VCaP (cell line): Measurements from ENCODE around the gene THUMPD3.
A peak's percentile ranks its signal among the peaks of the same experiment; 100 is the strongest.

Experiments used
- H3K27ac ChIP-seq: fragments of 450-650 bp; 2 replicates; pipeline ENCODE4 v1.5.1; 2017
- CTCF ChIP-seq: fragments of 450-650 bp; conservative IDR thresholded peaks from 2 replicates; pipeline ENCODE4 v1.5.1; 2017; ENCODE audit warnings: mild to moderate bottlenecking, moderate library complexity

The THUMPD3 gene

GRCh38 chr3:9395570-9396300 lies 32.9 kb downstream of the THUMPD3 start:
- no peak for TF ChIP-seq CTCF

GRCh38 chr3:9396301-9396631 lies 33.4 kb downstream of the THUMPD3 start:
- peak overlapping the region; percentile 98 for H3K27ac ChIP-seq
- TF ChIP-seq CTCF, result no peak

More at GRCh38 chr3:9395570-9396300, 32.9 kb downstream of the THUMPD3 start:
- H3K27ac ChIP-seq, result peak overlapping the region; percentile 98

- H3K27ac ChIP-seq, result peak overlapping the region; percentile 98
- TF ChIP-seq CTCF, result no peak
These were observed 33.9 kb downstream of the THUMPD3 start for GRCh38 chr3:9396632-9397331.

- TF ChIP-seq CTCF, result no peak
- peak within 1 kb of the TSS; percentile 98 for H3K27ac ChIP-seq
These were observed 34.6 kb downstream of the THUMPD3 start, which contains the start of gene SETD5 for GRCh38 chr3:9397332-9397905. Gene SETD5, plus strand, starts transcription at chr3:9397615. Its CDS starts 31,324 bp downstream, at chr3:9428939.

- TF ChIP-seq CTCF, result no peak
These were observed 35.2 kb downstream of the THUMPD3 start for GRCh38 chr3:9397906-9398699.

GRCh38 chr3:9398700-9399336 lies 36.0 kb downstream of the THUMPD3 start:
- no peak for TF ChIP-seq CTCF

More at GRCh38 chr3:9397906-9398699, 35.2 kb downstream of the THUMPD3 start:
- H3K27ac ChIP-seq, result peak overlapping the region; percentile 98

More at GRCh38 chr3:9398700-9399336, 36.0 kb downstream of the THUMPD3 start:
- peak overlapping the region; percentile 98 for H3K27ac ChIP-seq
